GM12892 (cell line): Measurements from ENCODE around the gene GNPTAB.

ENCODE experiments used
- POLR2A ChIP-seq: IDR thresholded peaks from 2 replicates; pipeline ENCODE4 v1.6.1; 2011; ENCODE audit warnings: low read depth, low read length, control low read depth
- TAF1 ChIP-seq: IDR thresholded peaks from 2 replicates; pipeline ENCODE4 v1.6.1; 2011; ENCODE audit warnings: low read depth, mild to moderate bottlenecking, control low read depth, low read length, borderline replicate concordance

GRCh38 chr12:101783150-101783549 is 47.6 kb downstream of the GNPTAB start:
- TF ChIP-seq TAF1 (no peak), POLR2A (no peak)
